Central memory CD8-positive, alpha-beta T cell (primary cell): Measurements from ENCODE around the gene CARD19.

Experiments used
- ATAC-seq: fragments of 150-1000 bp; cut with Tn5 transposase; replicated peaks from 2 replicates; pipeline ENCODE4 v1.10.0; 2022; ENCODE audit warnings: mild to moderate bottlenecking, moderate FRiP score, moderate number of reproducible peaks; ENCODE audit not compliant: poor library complexity, severe bottlenecking; ENCODE audit errors: extremely low read depth
- DNase-seq, 2 donors: peaks; one replicate each; pipeline ENCODE4 v3.0.0; 2021; ENCODE audit warnings: low spot score in 2 of 2
- H3K27ac Mint-ChIP-seq: one replicate; pipeline ENCODE4 v1.8.0; 2022; ENCODE audit warnings: low read depth, mild to moderate bottlenecking, moderate library complexity, mixed read lengths
- H3K27me3 Mint-ChIP-seq: one replicate; pipeline ENCODE4 v1.8.0; 2022; ENCODE audit warnings: mixed read lengths
- H3K36me3 Mint-ChIP-seq: one replicate; pipeline ENCODE4 v1.8.0; 2022; ENCODE audit warnings: mild to moderate bottlenecking, moderate library complexity, mixed read lengths; ENCODE audit not compliant: insufficient read depth
- H3K4me1 Mint-ChIP-seq: one replicate; pipeline ENCODE4 v1.8.0; 2022; ENCODE audit warnings: mixed read lengths
- H3K4me3 Mint-ChIP-seq: one replicate; pipeline ENCODE4 v1.8.0; 2022; ENCODE audit warnings: mild to moderate bottlenecking, moderate library complexity, mixed read lengths
- H3K9me3 Mint-ChIP-seq: one replicate; pipeline ENCODE4 v1.8.0; 2022; ENCODE audit warnings: mixed read lengths

Gene CARD19

DNA sequence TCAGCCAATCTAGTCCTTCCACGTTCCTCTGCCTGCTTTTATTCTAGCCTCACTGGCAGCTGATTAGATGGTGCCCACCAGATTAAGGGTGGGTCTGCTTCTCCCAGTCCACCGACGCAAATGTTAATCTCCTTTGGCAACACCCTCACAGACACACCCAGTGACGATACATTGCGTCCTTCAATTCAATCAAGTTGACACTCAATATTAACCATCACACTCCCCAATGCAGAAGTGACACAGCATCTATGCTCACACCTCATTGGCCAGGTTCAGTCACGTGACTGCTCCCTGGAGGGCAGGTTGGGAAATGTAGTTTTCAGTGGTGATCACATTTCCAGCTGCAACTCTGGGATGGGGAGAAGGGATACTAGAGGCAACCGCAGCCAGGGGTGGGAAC, 24.6 kb upstream of the CARD19 start:
- peaks cover 10% of the 10 kb centered on the region for H3K36me3 Mint-ChIP-seq
- no peaks in the 10 kb centered on the region for H3K9me3 Mint-ChIP-seq
- H3K4me1 Mint-ChIP-seq, result peaks cover 28% of the 10 kb centered on the region
- no peak overlapping the region for H3K27ac Mint-ChIP-seq
- H3K27me3 Mint-ChIP-seq, result no peaks in the 10 kb centered on the region
- DNase-seq (no peak), ATAC-seq (no peak)
- H3K4me3 Mint-ChIP-seq, result no peak overlapping the region

DNA sequence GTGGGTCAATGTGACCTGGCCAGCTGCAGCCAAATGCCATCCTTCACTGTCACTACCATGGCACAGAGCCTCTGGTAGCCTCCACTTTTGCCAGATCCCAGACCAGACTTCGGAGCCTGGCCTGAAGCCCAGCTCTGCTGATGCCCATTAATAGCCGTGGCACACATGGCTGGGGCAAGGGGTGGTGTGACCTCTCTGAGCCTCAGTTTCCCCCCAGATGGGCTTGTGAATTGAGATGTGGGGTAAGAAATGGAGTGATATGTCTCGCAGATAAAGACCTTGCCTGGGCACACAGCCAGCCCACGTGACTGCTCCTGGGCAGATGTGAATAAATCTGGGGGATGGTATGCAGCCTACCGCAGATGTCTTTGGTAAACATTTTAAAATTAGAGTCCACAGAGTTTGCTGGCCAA, 23.6 kb upstream of the CARD19 start:
- peak overlapping the region; percentile 8 for H3K27ac Mint-ChIP-seq
- no peak for ATAC-seq
- H3K36me3 Mint-ChIP-seq, result peaks cover 10% of the 10 kb centered on the region
- H3K9me3 Mint-ChIP-seq, result no peaks in the 10 kb centered on the region
- H3K27me3 Mint-ChIP-seq, result no peaks in the 10 kb centered on the region
- H3K4me3 Mint-ChIP-seq, result no peak overlapping the region
- DNase-seq, result no peak
- H3K4me1 Mint-ChIP-seq, result peaks cover 25% of the 10 kb centered on the region

DNA sequence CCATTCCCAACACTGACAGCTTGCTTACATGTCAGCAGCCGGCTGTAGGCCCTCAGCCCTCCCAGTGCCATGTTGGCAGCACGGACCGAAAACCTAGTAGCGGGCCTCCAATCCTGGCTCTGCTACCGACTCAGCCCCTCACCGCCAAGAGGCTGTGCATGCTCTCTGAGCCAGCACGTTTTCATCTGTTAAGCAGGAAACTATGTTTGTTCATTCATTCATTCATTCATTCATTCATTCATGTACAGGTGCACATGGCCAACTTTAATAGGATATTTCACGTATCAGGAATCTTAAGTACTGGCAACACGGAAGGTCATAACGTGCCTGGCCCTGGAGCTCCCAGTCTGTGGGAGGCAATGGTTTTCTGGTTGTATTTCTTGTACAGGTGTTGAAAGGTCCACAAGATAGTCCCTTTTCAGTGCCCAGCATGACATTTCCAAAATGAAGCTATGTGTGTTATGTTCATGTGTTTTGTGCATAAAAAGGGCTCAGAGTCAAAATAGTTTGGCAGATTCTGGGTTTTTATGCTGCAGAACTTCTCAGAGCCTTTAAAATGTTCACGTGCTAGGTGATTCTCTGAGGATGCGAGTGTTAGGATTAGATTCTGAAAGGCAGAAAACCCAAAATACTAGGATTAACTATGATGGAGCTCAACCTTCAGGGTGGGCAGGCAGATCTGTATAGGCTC, 19.8 kb upstream of the CARD19 start:
- ATAC-seq, result no peak
- Mint-ChIP-seq H3K27ac (no peak overlapping the region), H3K4me1 (peaks cover 13% of the 10 kb centered on the region)

DNA sequence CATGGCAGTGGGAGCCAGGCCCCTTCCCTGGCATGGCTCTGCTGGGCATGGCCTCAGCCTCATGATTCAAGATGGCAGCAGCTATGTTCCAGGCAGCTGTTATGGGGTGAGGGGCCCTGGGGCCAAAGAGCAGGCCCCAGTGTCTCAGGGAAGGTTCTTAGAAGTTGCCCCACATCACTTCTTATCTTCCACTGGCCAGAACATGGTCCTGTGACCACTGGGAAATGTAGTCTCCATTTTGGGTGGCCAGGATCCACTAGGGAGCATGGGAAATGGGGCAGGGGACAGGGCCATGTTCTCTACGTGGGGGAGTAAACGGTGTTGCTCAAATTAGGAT, 19.3 kb upstream of the CARD19 start:
- H3K27me3 Mint-ChIP-seq, result no peaks in the 10 kb centered on the region
- no peak overlapping the region for H3K27ac Mint-ChIP-seq
- no peak for DNase-seq
- peaks cover 13% of the 10 kb centered on the region for H3K4me1 Mint-ChIP-seq
- H3K9me3 Mint-ChIP-seq, result no peaks in the 10 kb centered on the region
- peaks cover 23% of the 10 kb centered on the region for H3K36me3 Mint-ChIP-seq
- H3K4me3 Mint-ChIP-seq, result no peak overlapping the region
- ATAC-seq, result no peak

More for the DNA sequence above, 19.8 kb upstream of the CARD19 start:
- no peaks in the 10 kb centered on the region for H3K27me3 Mint-ChIP-seq
- DNase-seq, result no peak
- H3K9me3 Mint-ChIP-seq, result no peaks in the 10 kb centered on the region
- H3K36me3 Mint-ChIP-seq, result peaks cover 18% of the 10 kb centered on the region
- no peak overlapping the region for H3K4me3 Mint-ChIP-seq

DNA sequence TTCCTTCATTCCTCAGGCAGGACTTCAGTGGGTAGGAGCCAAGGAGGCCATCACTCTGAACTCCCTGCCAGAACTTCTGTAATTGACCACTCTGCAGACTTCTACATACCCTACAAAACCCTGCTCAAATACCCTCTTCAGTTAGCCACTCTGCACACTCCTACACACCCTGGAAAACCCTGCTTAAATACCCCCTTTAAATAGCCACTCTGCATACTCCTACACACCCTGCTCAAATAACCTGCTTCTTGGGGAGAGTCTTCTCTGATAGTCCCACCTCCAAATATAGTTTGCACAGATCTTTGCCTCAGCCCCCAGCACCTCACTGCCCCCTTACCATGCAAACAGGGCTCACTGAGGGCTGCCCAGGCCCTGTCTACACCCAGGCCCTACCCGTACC, 18.6 kb upstream of the CARD19 start:
- ATAC-seq, result no peak
- no peaks in the 10 kb centered on the region for H3K9me3 Mint-ChIP-seq
- H3K27me3 Mint-ChIP-seq, result no peaks in the 10 kb centered on the region
- no peak for DNase-seq
- H3K36me3 Mint-ChIP-seq, result peaks cover 23% of the 10 kb centered on the region
- no peak overlapping the region for H3K27ac Mint-ChIP-seq
- peaks cover 13% of the 10 kb centered on the region for H3K4me1 Mint-ChIP-seq
- H3K4me3 Mint-ChIP-seq, result no peak overlapping the region

DNA sequence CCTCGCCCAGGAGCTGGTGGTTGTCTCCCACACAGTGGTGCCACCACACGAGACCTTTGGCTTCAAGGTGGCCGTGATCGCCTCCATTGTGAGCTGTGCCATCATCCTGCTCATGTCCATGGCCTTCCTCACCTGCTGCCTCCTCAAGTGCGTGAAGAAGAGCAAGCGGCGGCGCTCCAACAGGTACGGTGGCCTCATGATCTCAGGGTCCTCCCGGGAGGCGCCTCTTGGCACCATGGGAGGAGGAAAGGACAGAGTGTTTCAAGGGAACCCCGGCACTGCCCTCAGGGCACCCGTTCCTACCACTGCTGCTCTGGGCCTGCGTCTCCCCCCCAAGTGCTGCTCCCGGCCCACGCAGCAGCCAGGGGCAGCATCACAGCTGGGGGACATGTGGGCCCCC, 18.2 kb upstream of the CARD19 start:
- H3K4me3 Mint-ChIP-seq, result no peak overlapping the region
- no peak for ATAC-seq
- no peaks in the 10 kb centered on the region for H3K27me3 Mint-ChIP-seq
- no peaks in the 10 kb centered on the region for H3K9me3 Mint-ChIP-seq
- peaks cover 9% of the 10 kb centered on the region for H3K4me1 Mint-ChIP-seq
- DNase-seq, result no peak
- no peak overlapping the region for H3K27ac Mint-ChIP-seq
- peaks cover 25% of the 10 kb centered on the region for H3K36me3 Mint-ChIP-seq

DNA sequence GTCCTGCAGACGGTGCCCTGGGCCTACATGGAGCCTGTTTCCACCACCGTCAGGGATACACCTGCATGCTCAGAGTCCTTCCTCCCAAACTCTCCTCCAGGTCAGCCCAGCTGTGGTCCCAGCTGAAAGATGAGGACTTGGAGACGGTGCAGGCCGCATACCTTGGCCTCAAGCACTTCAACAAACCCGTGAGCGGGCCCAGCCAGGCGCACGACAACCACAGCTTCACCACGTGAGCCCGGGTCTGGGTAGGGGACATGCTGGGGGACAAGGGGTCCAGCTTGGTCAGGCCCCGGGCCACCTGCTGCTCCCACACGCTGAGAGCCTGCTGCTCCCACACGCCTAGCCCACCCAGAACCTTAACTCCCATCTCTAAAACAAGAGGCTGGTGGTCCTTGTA, 16.6 kb upstream of the CARD19 start:
- no peak for ATAC-seq
- Mint-ChIP-seq H3K4me3 (no peak overlapping the region), H3K27me3 (no peaks in the 10 kb centered on the region), H3K9me3 (no peaks in the 10 kb centered on the region), H3K36me3 (peaks cover 25% of the 10 kb centered on the region), H3K27ac (no peak overlapping the region), H3K4me1 (peaks cover 15% of the 10 kb centered on the region)
- no peak for DNase-seq

DNA sequence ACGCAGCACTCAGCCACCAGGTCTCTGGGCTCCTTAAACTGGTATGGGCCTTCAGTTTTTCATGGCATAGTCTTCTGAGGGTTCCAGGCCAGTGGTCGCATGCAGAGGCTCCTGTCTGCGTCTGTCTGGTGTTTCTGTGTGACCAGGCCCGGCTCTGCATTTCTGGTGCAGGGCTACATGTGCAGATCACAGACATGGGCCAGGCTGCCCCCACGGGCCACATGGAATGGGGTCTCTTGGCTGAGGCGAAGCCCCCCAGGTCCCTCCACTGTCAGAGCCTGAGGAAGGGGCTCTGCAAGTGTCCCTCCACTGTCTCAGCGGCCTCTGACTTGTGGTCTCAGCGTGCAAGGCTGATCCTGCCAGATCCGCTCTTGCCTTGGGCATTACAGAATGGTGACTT, 15.6 kb upstream of the CARD19 start:
- Mint-ChIP-seq H3K4me3 (no peak overlapping the region), H3K9me3 (no peaks in the 10 kb centered on the region), H3K27ac (no peak overlapping the region), H3K36me3 (peaks cover 27% of the 10 kb centered on the region), H3K27me3 (no peaks in the 10 kb centered on the region), H3K4me1 (peaks cover 15% of the 10 kb centered on the region)
- ATAC-seq, result no peak
- no peak for DNase-seq

DNA sequence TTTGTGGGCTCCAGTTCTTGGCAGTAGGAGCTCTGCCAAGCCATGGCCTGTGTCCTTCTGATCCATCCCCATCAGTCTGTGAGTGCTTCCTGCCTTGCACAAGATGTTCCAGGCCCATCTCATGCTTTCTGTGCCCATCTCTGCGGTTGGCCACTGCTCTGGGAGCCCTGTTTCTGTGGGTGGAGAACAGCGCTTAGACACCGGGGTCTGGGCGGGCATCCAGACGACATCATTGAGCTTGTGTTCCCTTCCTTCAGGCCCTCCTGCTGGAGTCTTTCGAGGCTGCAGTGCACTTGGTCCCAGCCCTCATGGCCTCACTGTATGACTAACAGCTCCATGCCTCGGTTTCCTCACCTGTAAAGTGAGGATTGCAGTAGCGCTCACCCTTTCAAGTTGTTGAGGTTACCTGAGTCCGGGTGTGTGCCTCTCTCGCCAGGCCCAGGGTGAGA, 14.9 kb upstream of the CARD19 start:
- DNase-seq (no peak), ATAC-seq (no peak)
- H3K27me3 Mint-ChIP-seq, result no peaks in the 10 kb centered on the region
- peaks cover 26% of the 10 kb centered on the region for H3K36me3 Mint-ChIP-seq
- H3K9me3 Mint-ChIP-seq, result no peaks in the 10 kb centered on the region
- H3K4me3 Mint-ChIP-seq, result no peak overlapping the region
- no peak overlapping the region for H3K27ac Mint-ChIP-seq
- peaks cover 15% of the 10 kb centered on the region for H3K4me1 Mint-ChIP-seq

DNA sequence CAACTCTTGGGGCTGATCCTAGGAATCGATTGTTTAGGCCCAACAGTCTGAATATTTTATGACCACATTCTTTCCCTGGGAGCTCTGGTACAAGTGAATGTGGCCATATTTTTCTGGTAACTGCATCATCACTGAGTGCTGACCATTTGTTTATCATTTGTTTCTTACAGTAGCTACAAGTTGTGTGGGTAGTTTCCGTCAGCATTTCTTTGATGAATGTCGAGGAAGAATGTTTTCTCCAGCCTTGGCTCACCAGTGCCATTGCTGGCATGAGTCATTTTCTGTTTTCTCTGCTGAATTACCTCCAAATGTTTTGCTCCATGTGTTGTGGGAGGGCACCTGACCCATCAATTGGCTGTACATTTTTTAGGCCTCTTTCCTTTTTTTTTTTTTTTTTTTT, 14.1 kb upstream of the CARD19 start:
- no peak for ATAC-seq
- Mint-ChIP-seq H3K27ac (no peak overlapping the region), H3K27me3 (no peaks in the 10 kb centered on the region), H3K36me3 (peaks cover 26% of the 10 kb centered on the region), H3K9me3 (no peaks in the 10 kb centered on the region), H3K4me3 (no peak overlapping the region), H3K4me1 (peaks cover 15% of the 10 kb centered on the region)
- no peak for DNase-seq

DNA sequence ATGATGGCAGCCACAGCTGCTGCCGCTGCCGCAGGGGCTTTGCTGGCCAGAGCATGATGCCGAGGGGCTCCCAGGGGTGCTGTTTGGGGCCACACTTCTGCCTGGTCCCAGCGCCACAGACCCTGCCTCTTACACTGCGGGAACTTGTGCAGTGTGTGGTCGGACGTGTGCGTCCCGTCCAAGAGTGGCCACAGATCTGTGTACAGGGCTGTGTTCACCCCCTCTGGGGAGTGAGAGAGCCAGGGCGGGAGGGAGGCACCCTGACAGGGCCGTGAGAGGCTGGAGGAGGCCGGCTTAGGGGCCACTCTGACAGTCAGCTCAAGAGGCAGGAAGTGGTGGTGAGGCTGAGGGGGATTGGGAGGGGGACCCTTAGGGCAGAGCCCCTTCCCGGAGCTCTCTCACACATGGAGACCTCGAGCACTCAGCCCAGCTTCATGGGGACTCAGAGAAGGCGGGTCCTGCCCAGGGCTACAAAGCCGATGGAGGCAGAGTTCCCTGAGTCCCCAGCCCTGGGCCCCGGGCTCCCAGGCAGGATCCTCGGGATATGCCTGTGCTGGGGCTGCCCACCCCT, 13.1 kb upstream of the CARD19 start:
- no peaks in the 10 kb centered on the region for H3K27me3 Mint-ChIP-seq
- H3K36me3 Mint-ChIP-seq, result peaks cover 26% of the 10 kb centered on the region
- DNase-seq (peak in 1 of 2 donors; percentile 8), ATAC-seq (peak; percentile 43)
- no peak overlapping the region for H3K4me3 Mint-ChIP-seq
- H3K9me3 Mint-ChIP-seq, result no peaks in the 10 kb centered on the region
- H3K4me1 Mint-ChIP-seq, result peaks cover 8% of the 10 kb centered on the region
- peak overlapping the region; percentile 70 for H3K27ac Mint-ChIP-seq

DNA sequence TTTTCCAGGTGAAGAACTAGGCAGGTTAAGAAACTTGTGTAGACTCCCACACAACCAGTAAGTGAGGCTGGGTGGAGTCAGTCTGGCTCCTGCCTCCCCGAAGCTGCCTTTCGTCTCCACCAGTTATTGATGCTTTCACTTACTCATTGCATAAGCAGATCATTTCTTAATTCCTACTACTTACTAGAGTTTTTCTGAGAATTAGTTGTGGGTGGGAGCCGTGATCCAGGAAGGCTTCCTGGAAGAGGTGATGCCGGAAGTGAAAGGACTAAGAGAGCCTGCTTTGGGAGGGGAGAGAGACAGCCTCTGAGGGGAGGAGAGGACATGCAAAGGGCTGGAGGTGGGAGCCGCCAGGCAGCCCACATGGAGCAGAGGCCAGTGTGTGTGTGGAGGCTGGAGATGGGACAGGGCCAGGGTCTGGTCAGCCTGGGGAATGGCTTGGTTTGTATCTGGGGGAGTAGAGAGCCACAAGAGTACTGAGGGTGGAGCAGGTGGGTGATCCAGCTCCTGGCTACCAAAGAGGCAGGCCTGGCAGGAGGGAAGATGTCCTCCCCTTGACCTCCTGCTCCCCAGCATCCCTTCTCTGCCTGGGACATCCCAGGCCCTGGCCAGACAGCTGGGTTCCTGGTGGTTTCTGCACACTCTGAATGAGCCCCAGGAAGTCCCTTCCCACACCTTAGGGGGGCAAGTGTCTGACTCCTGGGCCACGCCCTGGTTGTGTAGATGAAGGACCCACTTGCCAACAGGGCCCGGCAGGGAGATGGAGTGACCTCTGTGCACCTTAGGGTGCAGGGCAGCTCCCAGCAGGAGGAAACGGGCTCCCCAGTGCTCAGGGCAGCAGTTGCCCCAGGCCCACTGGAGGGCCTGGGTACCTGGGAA, 12.2 kb upstream of the CARD19 start:
- H3K4me1 Mint-ChIP-seq, result peaks cover 8% of the 10 kb centered on the region
- H3K36me3 Mint-ChIP-seq, result peaks cover 26% of the 10 kb centered on the region
- no peaks in the 10 kb centered on the region for H3K9me3 Mint-ChIP-seq
- peak overlapping the region; percentile 40 for H3K4me3 Mint-ChIP-seq
- no peaks in the 10 kb centered on the region for H3K27me3 Mint-ChIP-seq
- peak overlapping the region; percentile 70 for H3K27ac Mint-ChIP-seq
- DNase-seq, result no peak
- no peak for ATAC-seq

DNA sequence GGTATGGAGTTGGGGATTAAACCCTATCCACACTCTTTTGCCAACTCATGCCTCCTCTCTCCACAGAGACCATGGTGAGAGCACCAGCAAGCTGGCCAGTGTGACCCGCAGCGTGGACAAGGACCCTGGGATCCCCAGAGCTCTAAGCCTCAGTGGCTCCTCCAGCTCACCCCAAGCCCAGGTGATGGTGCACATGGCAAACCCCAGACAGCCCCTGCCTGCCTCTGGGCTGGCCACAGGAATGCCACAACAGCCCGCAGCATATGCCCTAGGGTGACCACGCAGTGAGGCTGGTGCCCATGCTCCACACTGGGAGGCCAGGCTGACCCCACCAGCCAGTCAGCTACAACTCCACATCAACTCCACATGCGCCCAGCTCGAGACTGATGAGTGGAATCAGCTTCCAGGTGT, 11.5 kb upstream of the CARD19 start:
- H3K27me3 Mint-ChIP-seq, result no peaks in the 10 kb centered on the region
- H3K4me3 Mint-ChIP-seq, result no peak overlapping the region
- peaks cover 22% of the 10 kb centered on the region for H3K36me3 Mint-ChIP-seq
- H3K9me3 Mint-ChIP-seq, result no peaks in the 10 kb centered on the region
- H3K27ac Mint-ChIP-seq, result no peak overlapping the region
- H3K4me1 Mint-ChIP-seq, result peaks cover 8% of the 10 kb centered on the region
- DNase-seq, result no peak
- no peak for ATAC-seq
